K562 (cell line): ENCODE results near the gene ACP5. TPM values are rescaled to one million over a fixed set of nuclear protein-coding genes. Genes with fewer than 3 reads are reported as not detected.

Experiments used
- BCLAF1 ChIP-seq, 2 experiments: fragments of 450-650 bp in 1 of 2; IDR thresholded peaks; 2 replicates each; pipeline ENCODE4 v1.6.1; 2011 to 2017; ENCODE audit warnings: low read depth in 2 of 2, antibody characterized with exemption in 1 of 2, borderline replicate concordance in 1 of 2, low read length in 1 of 2, mild to moderate bottlenecking in 1 of 2, mixed read lengths in 1 of 2; ENCODE audit not compliant: control insufficient read depth in 1 of 2
- CAMTA2 ChIP-seq: fragments of 250-450 bp; sonication (Bioruptor Pico); conservative IDR thresholded peaks from 2 replicates; pipeline ENCODE4 v1.5.1; 2022
- CBX1 ChIP-seq: sonication (generic); IDR thresholded peaks from 2 replicates; pipeline ENCODE4 v1.6.1; 2016; ENCODE audit warnings: antibody characterized with exemption, low read depth, mild to moderate bottlenecking
- ELF1 ChIP-seq: fragments of 200-800 bp; sonication (Bioruptor generic); IDR thresholded peaks from 2 replicates; pipeline ENCODE4 v1.6.1; 2016; ENCODE audit warnings: missing genetic modification characterization, missing compliant biosample characterization
- HBP1 ChIP-seq: fragments of 450-650 bp; formaldehyde crosslinking; IDR thresholded peaks from 2 replicates; pipeline ENCODE4 v1.4.0; 2022; ENCODE audit warnings: missing genetic modification characterization
- KLF10 ChIP-seq: fragments of 250-450 bp; sonication (Bioruptor Pico); IDR thresholded peaks from 2 replicates; pipeline ENCODE4 v1.6.1; 2021; ENCODE audit warnings: matching md5 sums
- MLLT1 ChIP-seq, 2 experiments: fragments of 450-650 bp; IDR thresholded peaks; 2 replicates each; pipeline ENCODE4 v1.6.1; 2016
- PHF20 ChIP-seq: fragments of 450-650 bp; IDR thresholded peaks from 2 replicates; pipeline ENCODE4 v1.6.1; 2018; ENCODE audit not compliant: partially characterized antibody
- RB1 ChIP-seq: fragments of 450-650 bp; IDR thresholded peaks from 2 replicates; pipeline ENCODE4 v1.6.1; 2017; ENCODE audit warnings: low read depth, mild to moderate bottlenecking
- ZKSCAN1 ChIP-seq: fragments of 150-350 bp; IDR thresholded peaks from 2 replicates; pipeline ENCODE4 v1.6.1; 2016; ENCODE audit warnings: low read depth, low read length
- ZNF407 ChIP-seq: fragments of 450-650 bp; IDR thresholded peaks from 2 replicates; pipeline ENCODE4 v1.6.1; 2016; ENCODE audit warnings: low read depth
- ZNF444 ChIP-seq: fragments of 250-450 bp; sonication (Bioruptor Pico); IDR thresholded peaks from 2 replicates; pipeline ENCODE4 v1.4.0; 2020; ENCODE audit warnings: mild to moderate bottlenecking, moderate library complexity
- polyA plus RNA-seq, 8 experiments: library from polyadenylated mRNA; depleted of rRNA in 4 of 8; stranded (reverse) in 5 of 8; unstranded in 3 of 8; fragments of >200 nt; fragmentation: Nextera tagmentation in 2 of 8; fragmentation: Illumina TruSeq in 1 of 8; extraction: Ambion mirVana in 2 of 8; extraction: Trizol in 1 of 8; gene quantifications; 2 replicates each; pipeline versions ENCODE4 v1.2.1 to v1.2.3, GENCODE V29; 2011 to 2014; ENCODE audit warnings: inconsistent platforms in 1 of 8, missing spikeins in 1 of 8
- total RNA-seq, 7 experiments: library from RNA; depleted of rRNA in 6 of 7; stranded (reverse); fragments of >200 nt in 6 of 7; fragmentation: Illumina TruSeq in 2 of 7; extraction: Trizol in 2 of 7; gene quantifications; 2 replicates each; pipeline versions ENCODE4 v1.2.1 to v1.2.3, GENCODE V29; 2011 to 2021; ENCODE audit warnings: low replicate concordance in 1 of 7

The ACP5 gene
- total and polyA plus RNA-seq, 9 of the 15 experiments (the other 6 are each of a cell fraction or from before 2014, with no cell fraction given) = 0.06 to 1.1 (median 0.31) TPM; not detected in 1

GRCh38 chr19:11597202-11598102 is 20.0 kb upstream of the ACP5 start, which contains the start of gene ZNF627 (continued):
- TF ChIP-seq HBP1 (CRISPR knock-in tag) (peak; percentile 84), ZNF407 (no peak), BCLAF1 (IDR thresholded peaks at IDR 0.05; ENCODE audit: borderline replicate concordance in 1 of 2, control insufficient read depth in 1 of 2, low read depth in 2 of 2, low read length in 1 of 2) (no peak), RB1 (peak; percentile 77), PHF20 (peak; percentile 64), KLF10 (CRISPR knock-in tag) (0 out of 2 replicates have a peak, but pooled peaks have one; percentile 21), ELF1 (tag) (no peak), CAMTA2 (CRISPR knock-in tag) (no peak), CBX1 (peak; percentile 45; the same call in 1 of the 2 replicates), MLLT1 (IDR thresholded peaks at IDR 0.05) (peak; percentile 11 to 40; a peak in 2 of 4 replicates), ZKSCAN1 (no peak), ZNF444 (CRISPR knock-in tag) (no peak)
